ENCODE data around the gene TXNRD1. TPM values are rescaled to one million over a fixed set of nuclear protein-coding genes. Genes with fewer than 3 reads are reported as not detected.

TXNRD1 gene
- total and polyA plus RNA-seq, 2 of the 8 experiments (the other 6 are each of a cell fraction or from before 2014, with no cell fraction given), result 56.8 to 127 TPM

DNA sequence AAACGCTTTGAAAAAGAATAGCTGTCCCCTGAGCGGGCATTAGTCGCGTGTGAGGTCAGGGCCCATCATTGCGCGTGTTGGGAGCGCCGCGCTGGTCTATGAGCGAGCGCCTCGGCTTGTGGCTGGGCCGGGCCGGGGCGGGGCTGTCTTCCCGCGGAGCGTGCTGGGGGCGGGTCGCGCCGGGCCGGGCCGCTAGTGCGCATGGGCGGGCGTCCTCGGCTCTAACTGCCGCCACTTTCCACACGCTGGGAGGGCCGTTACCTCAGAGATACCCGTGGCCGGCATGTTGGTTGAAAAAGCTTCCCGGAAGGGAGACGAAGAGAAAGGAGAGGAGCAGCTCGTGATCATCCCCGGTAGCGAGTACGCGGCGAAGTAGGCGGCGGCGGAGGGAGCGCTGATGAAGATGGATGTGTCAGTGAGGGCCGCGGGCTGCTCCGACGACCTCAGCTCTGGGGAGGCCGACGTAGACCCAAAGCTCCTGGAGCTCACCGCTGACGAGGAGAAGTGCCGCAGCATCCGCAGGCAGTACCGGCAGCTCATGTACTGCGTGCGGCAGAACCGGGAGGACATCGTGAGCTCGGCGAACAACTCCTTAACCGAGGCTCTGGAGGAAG is 88.1 kb downstream of the TXNRD1 start, which contains the start of gene EID3:
Gene EID3 (plus strand): TSS at position 202 of the 614 bp plus-strand sequence. CDS start 196 bp downstream, at position 398.
- no peak within 1 kb of the TSS for H3K56ac ChIP-seq (replicated peaks; ENCODE audit: insufficient read length, low read depth, low read length)
- H2BK20ac ChIP-seq (ENCODE audit: low read length), result no peak within 1 kb of the TSS
- H3K79me1 ChIP-seq (ENCODE audit: low read depth, low read length), result peaks cover 10% of the 10 kb centered on the region
- H2BK120ac ChIP-seq (replicated peaks; ENCODE audit: low read depth, low read length), result no peak within 1 kb of the TSS
- H2AFZ ChIP-seq (ENCODE audit: low read length), result no peak within 1 kb of the TSS; the same call in 1 of the 2 replicates
- no peaks in the 10 kb centered on the region; a peak in 1 of 7 replicates for H3K27me3 ChIP-seq (replicated peaks in 1 of 4; ENCODE audit: control insufficient read depth in 3 of 4, extremely low read depth in 1 of 4, insufficient read depth in 3 of 4, low read length in 3 of 4)
- peaks cover 0 to 13% (median 0%) of the 10 kb centered on the region in 4 experiments; a peak in 2 of 8 replicates for H3K36me3 ChIP-seq (ENCODE audit: control insufficient read depth in 2 of 4, insufficient read depth in 4 of 4, low read length in 3 of 4)
- H4K5ac ChIP-seq (ENCODE audit: insufficient read length, low read depth, low read length), result no peak within 1 kb of the TSS
- H3K4me1 ChIP-seq (replicated peaks in 1 of 4; ENCODE audit: control insufficient read depth in 3 of 4, insufficient read depth in 4 of 4, low read length in 3 of 4), result peaks cover 7 to 15% (median 8%) of the 10 kb centered on the region in 4 experiments
- no peak for FAIRE-seq
- H3K9ac ChIP-seq (replicated peaks in 1 of 4; ENCODE audit: extremely low read depth in 1 of 4, low read depth in 3 of 4, low read length in 3 of 4), result peak within 1 kb of the TSS in 3 of 4 experiments; percentile 68 to 80 (median 76); a peak in 6 of 7 replicates
- peaks cover 3 to 76% of the 10 kb centered on the region in 2 experiments for H3K79me2 ChIP-seq (ENCODE audit: control insufficient read depth in 1 of 2, insufficient read depth in 2 of 2, low read length in 2 of 2)
- no peak within 1 kb of the TSS for H2BK5ac ChIP-seq (ENCODE audit: low read depth, low read length)
- no peak within 1 kb of the TSS for H2AK5ac ChIP-seq (ENCODE audit: low read depth, low read length)
- peak within 1 kb of the TSS; percentile 56 for H3K27ac ChIP-seq (ENCODE audit: low read depth, low read length)
- 16% methylated on average over 47 of the region's 63 CpGs; no CpG with 5 or more reads in 1 of the 2 experiments for WGBS, 2 experiments (ENCODE audit: extremely low coverage in 1 of 2, insufficient coverage in 1 of 2, insufficient read length in 1 of 2, insufficient replicate concordance in 2 of 2, low coverage in 1 of 2, low lambda C conversion rate in 2 of 2, missing lambda C conversion rate in 1 of 2)
- no peak within 1 kb of the TSS for H2BK15ac ChIP-seq (ENCODE audit: low read length)
- peaks cover 11 to 14% of the 10 kb centered on the region in 2 experiments for H4K20me1 ChIP-seq (replicated peaks in 1 of 2; ENCODE audit: control insufficient read depth in 1 of 2, insufficient read depth in 2 of 2, low read length in 2 of 2)
- H3K9me3 ChIP-seq (ENCODE audit: insufficient read depth in 2 of 2, low read depth in 1 of 2, low read length in 1 of 2), result no peaks in the 10 kb centered on the region
- H4K91ac ChIP-seq (replicated peaks; ENCODE audit: insufficient read length, low read length), result no peak within 1 kb of the TSS
- H3K4me2 ChIP-seq (ENCODE audit: insufficient read depth in 1 of 2, low read depth in 2 of 2, low read length in 2 of 2), result peak within 1 kb of the TSS; percentile 75 to 80
- H3K4me3 ChIP-seq (ENCODE audit: extremely low read depth in 1 of 4, insufficient read depth in 2 of 4, low read depth in 3 of 4, low read length in 4 of 4), result peak within 1 kb of the TSS; percentile 41 to 59 (median 50)
- H2BK12ac ChIP-seq (ENCODE audit: low read depth, low read length), result no peak within 1 kb of the TSS; the same call in 1 of the 2 replicates
- ChIA-PET POLR2A (ENCODE audit: partially characterized antibody) (interaction anchor here (1.0 to 2.8 kb wide), 8 partner anchors 9 to 166 kb away, joined by 3 to 36 read pairs (median 4); partner anchors contain the start of gene NFYB), CTCF (ENCODE audit: partially characterized antibody) (interaction anchor here (0.6 to 1.5 kb wide), 9 partner anchors 9 to 488 kb away, joined by 3 to 5 read pairs (median 3); partner anchors contain the start of gene NFYB)
- H3K23me2 ChIP-seq (ENCODE audit: low read depth, low read length), result peaks cover 8% of the 10 kb centered on the region; the same call in 1 of the 2 replicates
- H3K23ac ChIP-seq (ENCODE audit: insufficient read length), result no peak within 1 kb of the TSS
- H4K8ac ChIP-seq (ENCODE audit: extremely low read depth, insufficient read depth, low read length), result peak within 1 kb of the TSS; percentile 60
- DNase-seq (ENCODE audit: low read depth in 1 of 2, low spot score in 2 of 2), result peak in 1 of 2 experiments; percentile 95
- H3K14ac ChIP-seq (ENCODE audit: insufficient read length), result no peak within 1 kb of the TSS
- no peak within 1 kb of the TSS for H3K4ac ChIP-seq (replicated peaks; ENCODE audit: insufficient read length, low read depth, low read length)
- peak within 1 kb of the TSS; percentile 52; the same call in 1 of the 2 replicates for H3K18ac ChIP-seq (ENCODE audit: extremely low read depth, low read length)
- TF ChIP-seq EP300 (IDR thresholded peaks at IDR 0.05; ENCODE audit: borderline replicate concordance in 1 of 2, low read depth in 2 of 2, low read length in 2 of 2) (no peak), ZNF274 (IDR thresholded peaks at IDR 0.05; ENCODE audit: borderline replicate concordance, extremely low read depth, low read length) (no peak), ASH2L (IDR thresholded peaks at IDR 0.05; ENCODE audit: low read length) (peak; percentile 71), POU5F1 (IDR thresholded peaks at IDR 0.05; ENCODE audit: low read depth, low read length) (no peak), SIN3A (conservative IDR thresholded peaks at IDR 0.05 in 1 of 2, IDR thresholded peaks at IDR 0.05 in 1 of 2; ENCODE audit: low read depth in 1 of 2, low read length in 2 of 2) (no peak), JUND (IDR thresholded peaks at IDR 0.05; ENCODE audit: low read length) (no peak), RBBP5 (IDR thresholded peaks at IDR 0.05; ENCODE audit: borderline replicate concordance, low read depth, low read length) (no peak), SRF (IDR thresholded peaks at IDR 0.05; ENCODE audit: low read depth, low read length) (no peak), EZH2 (IDR thresholded peaks at IDR 0.05; ENCODE audit: low read depth, low read length, severe bottlenecking) (no peak), FOSL1 (IDR thresholded peaks at IDR 0.05; ENCODE audit: insufficient read depth, low read depth, low read length) (no peak)
- TF ChIP-seq, protein P1, sequence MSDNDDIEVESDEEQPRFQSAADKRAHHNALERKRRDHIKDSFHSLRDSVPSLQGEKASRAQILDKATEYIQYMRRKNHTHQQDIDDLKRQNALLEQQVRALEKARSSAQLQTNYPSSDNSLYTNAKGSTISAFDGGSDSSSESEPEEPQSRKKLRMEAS (IDR thresholded peaks at IDR 0.05), result peak; percentile 85; the same call in 1 of the 2 replicates

Data from H1 (cell line).